Colonic mucosa (tissue), 4 donors: Measurements from ENCODE around the gene TOB2. TPM values are rescaled to one million over a fixed set of nuclear protein-coding genes. Genes with fewer than 3 reads are reported as not detected.
A peak's percentile ranks its signal among the peaks of the same experiment; 100 is the strongest.

Experiments used
- DNase-seq: peaks from one replicate; pipeline ENCODE4 v3.0.0-alpha.2; 2020
- H3K27ac ChIP-seq: fragments of 200-600 bp; one replicate; pipeline ENCODE4 v1.8.0; 2021
- H3K27me3 ChIP-seq: fragments of 200-600 bp; one replicate; pipeline ENCODE4 v1.8.0; 2021
- H3K36me3 ChIP-seq: fragments of 200-600 bp; one replicate; pipeline ENCODE4 v1.8.0; 2021
- H3K4me1 ChIP-seq: fragments of 200-600 bp; one replicate; pipeline ENCODE4 v1.8.0; 2021; ENCODE audit warnings: mild to moderate bottlenecking
- H3K4me3 ChIP-seq: fragments of 200-600 bp; one replicate; pipeline ENCODE4 v1.8.0; 2021
- H3K9ac ChIP-seq, 2 donors: one replicate each; pipeline ENCODE4 v1.7.0; 2013; ENCODE audit warnings: control low read depth in 2 of 2, low read depth in 2 of 2, low read length in 2 of 2
- H3K9me3 ChIP-seq: fragments of 200-600 bp; one replicate; pipeline ENCODE4 v1.8.0; 2021
- CTCF ChIP-seq: fragments of 200-600 bp; IDR thresholded peaks from one replicate; pipeline ENCODE4 v1.8.0; 2022; ENCODE audit warnings: antibody characterized with exemption, mild to moderate bottlenecking
- intact Hi-C: fragments of 100-400 bp; cut with DNase I; formaldehyde crosslinking; loops from one replicate; pipeline ENCODE4 v1.14.1; 2022
- total RNA-seq, 2 donors: library from RNA; stranded (reverse); fragmentation: NEBNext Ultra II Directional in 1 of 2; extraction: Animal tissue kit (Norgen Biotek cat#: 25700) in 1 of 2; gene quantifications; one replicate each; pipeline ENCODE4 v1.2.1, GENCODE V29; 2021
- donor health status: healthy.
- donor health status: DM: no; HTN: no; CAD: no.
- donor health status: DM: no; HTN: no; CAD: no.

Gene TOB2
- total RNA-seq, 2 donors from 2014 or later = 63.2 to 66.1 TPM

GRCh38 chr22:41459431-41459830, 12.8 kb upstream of the TOB2 start:
- intact Hi-C loops = no loop called here
- H3K9me3 ChIP-seq = no peaks in the 10 kb centered on the region
- no peaks in the 10 kb centered on the region for H3K4me1 ChIP-seq
- H3K27ac ChIP-seq = no peak overlapping the region
- H3K9ac ChIP-seq = no peak overlapping the region
- H3K27me3 ChIP-seq = no peaks in the 10 kb centered on the region
- H3K4me3 ChIP-seq = no peak overlapping the region
- TF ChIP-seq CTCF = no peak
- DNase-seq = no peak
- peaks cover 3% of the 10 kb centered on the region for H3K36me3 ChIP-seq

- TF ChIP-seq CTCF = no peak
- DNase-seq = no peak
- no peaks in the 10 kb centered on the region for H3K4me1 ChIP-seq
- no peak overlapping the region for H3K4me3 ChIP-seq
- H3K9ac ChIP-seq = no peak overlapping the region
- H3K36me3 ChIP-seq = peaks cover 3% of the 10 kb centered on the region
- no peaks in the 10 kb centered on the region for H3K27me3 ChIP-seq
- no peak overlapping the region for H3K27ac ChIP-seq
- H3K9me3 ChIP-seq = no peaks in the 10 kb centered on the region
- intact Hi-C loops = no loop called here
Measured at GRCh38 chr22:41458161-41458728, 11.6 kb upstream of the TOB2 start.

- H3K27me3 ChIP-seq = no peaks in the 10 kb centered on the region
- no peak for TF ChIP-seq CTCF
- peak overlapping the region; percentile 89 for H3K4me3 ChIP-seq
- H3K4me1 ChIP-seq = no peaks in the 10 kb centered on the region
- peak overlapping the region; percentile 99 for H3K27ac ChIP-seq
- intact Hi-C loops = loop anchor here (5.0 kb wide), 1 partner anchor 161 kb away; the partner anchor contains the start of gene RANGAP1
- no peaks in the 10 kb centered on the region for H3K9me3 ChIP-seq
- peak overlapping the region; percentile 100 for H3K9ac ChIP-seq
- DNase-seq = peak; percentile 97
- no peaks in the 10 kb centered on the region for H3K36me3 ChIP-seq
Measured at GRCh38 chr22:41448189-41448808, 1.7 kb upstream of the TOB2 start.

GRCh38 chr22:41447435-41448188, 1.0 kb upstream of the TOB2 start:
- Histone ChIP-seq H3K4me1 (peaks cover 6% of the 10 kb centered on the region), H3K4me3 (peak overlapping the region; percentile 89), H3K27ac (peak overlapping the region; percentile 99), H3K9ac (peak overlapping the region; percentile 100), H3K27me3 (no peaks in the 10 kb centered on the region), H3K36me3 (no peaks in the 10 kb centered on the region), H3K9me3 (no peaks in the 10 kb centered on the region)
- intact Hi-C loops = loop anchor here (5.0 kb wide), 1 partner anchor 160 kb away; the partner anchor contains the start of gene RANGAP1
- peak; percentile 74 for DNase-seq
- no peak for TF ChIP-seq CTCF

DNA sequence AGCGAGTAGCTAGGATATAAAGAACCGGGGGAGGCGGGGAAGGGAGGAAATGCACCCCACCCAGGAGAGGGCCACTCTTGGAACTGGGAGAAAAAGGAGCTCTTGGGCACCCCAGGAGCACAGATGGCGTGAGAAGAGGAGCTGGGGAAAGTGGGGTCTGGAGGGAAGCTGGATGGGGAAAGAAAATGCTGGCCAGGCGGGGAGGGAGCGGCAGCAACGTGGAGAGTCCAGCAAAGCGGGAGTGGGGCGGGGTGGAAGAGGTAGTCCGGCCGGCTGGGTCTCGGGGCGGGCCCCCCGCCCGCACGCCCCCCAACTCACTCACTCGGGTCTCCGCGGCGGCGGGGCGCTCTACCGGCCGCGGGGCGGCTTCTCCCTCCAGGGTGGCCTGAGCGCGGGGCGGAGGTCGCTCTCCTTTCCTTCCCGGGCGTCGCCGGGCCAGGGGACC, 522 bp downstream of the TOB2 start:
- Histone ChIP-seq H3K36me3 (no peaks in the 10 kb centered on the region), H3K9me3 (no peaks in the 10 kb centered on the region), H3K4me1 (peaks cover 11% of the 10 kb centered on the region), H3K27me3 (no peaks in the 10 kb centered on the region), H3K9ac (peak overlapping the region; percentile 100), H3K4me3 (peak overlapping the region; percentile 89), H3K27ac (peak overlapping the region; percentile 99)
- intact Hi-C loops = loop anchor here (5.0 kb wide), 1 partner anchor 159 kb away; the partner anchor contains the start of gene RANGAP1
- TF ChIP-seq CTCF = no peak
- peak; percentile 57 for DNase-seq
